ENCODE data around the gene FOXA3.

FOXA3 gene

DNA sequence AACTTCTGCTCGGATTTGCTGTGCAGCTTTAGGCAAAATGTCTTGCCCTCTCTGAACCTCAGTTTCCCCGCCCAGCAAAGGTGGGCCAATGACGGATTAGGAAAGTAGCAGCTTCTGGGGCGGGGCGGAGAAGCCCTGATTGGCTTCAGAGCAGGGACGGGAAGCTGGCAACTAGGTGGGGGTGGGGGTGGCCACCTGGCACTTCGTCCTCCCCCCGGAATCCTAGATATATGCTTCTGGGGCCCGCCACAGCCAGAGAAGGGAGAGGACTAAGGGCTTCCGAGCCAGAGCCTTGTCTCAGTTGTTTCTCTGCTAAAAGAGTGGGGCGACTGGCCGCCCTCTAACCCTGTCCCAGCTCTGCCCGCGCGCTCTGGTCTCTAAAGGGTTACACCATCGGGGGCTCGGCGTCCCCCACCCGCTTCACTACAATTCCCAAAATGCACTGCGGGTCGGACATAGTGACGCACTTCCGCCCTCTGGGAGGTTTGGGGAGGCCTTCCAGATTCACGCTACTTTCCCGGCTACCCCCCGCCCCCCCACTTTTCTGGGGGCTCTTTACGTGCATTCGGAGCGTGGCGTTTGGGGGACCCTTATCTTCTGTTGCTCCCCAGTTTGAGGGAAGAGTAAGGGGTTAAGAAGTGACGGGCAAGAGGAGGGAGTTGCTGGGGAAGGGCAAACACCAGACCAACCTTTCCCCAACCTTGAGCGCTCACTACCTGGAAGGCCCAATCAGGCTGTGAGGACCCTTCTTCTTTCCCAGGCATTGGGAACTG lies 22.5 kb downstream of the FOXA3 start (continued):
- no peak for TF ChIP-seq ZNF610 (tag by site-specific recombination; IDR thresholded peaks at IDR 0.05; ENCODE audit: borderline replicate concordance)
- TF ChIP-seq, protein P1, sequence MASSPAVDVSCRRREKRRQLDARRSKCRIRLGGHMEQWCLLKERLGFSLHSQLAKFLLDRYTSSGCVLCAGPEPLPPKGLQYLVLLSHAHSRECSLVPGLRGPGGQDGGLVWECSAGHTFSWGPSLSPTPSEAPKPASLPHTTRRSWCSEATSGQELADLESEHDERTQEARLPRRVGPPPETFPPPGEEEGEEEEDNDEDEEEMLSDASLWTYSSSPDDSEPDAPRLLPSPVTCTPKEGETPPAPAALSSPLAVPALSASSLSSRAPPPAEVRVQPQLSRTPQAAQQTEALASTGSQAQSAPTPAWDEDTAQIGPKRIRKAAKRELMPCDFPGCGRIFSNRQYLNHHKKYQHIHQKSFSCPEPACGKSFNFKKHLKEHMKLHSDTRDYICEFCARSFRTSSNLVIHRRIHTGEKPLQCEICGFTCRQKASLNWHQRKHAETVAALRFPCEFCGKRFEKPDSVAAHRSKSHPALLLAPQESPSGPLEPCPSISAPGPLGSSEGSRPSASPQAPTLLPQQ (tag by site-specific recombination; IDR thresholded peaks at IDR 0.05) = no peak; the same call in 1 of the 2 replicates
- TF ChIP-seq ZFP41 (tag by site-specific recombination; IDR thresholded peaks at IDR 0.05; ENCODE audit: borderline replicate concordance) = no peak
- TF ChIP-seq, protein P2, sequence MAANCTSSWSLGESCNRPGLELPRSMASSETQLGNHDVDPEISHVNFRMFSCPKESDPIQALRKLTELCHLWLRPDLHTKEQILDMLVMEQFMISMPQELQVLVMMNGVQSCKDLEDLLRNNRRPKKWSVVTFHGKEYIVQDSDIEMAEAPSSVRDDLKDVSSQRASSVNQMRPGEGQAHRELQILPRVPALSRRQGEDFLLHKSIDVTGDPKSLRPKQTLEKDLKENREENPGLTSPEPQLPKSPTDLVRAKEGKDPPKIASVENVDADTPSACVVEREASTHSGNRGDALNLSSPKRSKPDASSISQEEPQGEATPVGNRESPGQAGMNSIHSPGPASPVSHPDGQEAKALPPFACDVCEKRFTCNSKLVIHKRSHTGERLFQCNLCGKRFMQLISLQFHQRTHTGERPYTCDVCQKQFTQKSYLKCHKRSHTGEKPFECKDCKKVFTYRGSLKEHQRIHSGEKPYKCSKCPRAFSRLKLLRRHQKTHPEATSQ (tag by site-specific recombination; IDR thresholded peaks at IDR 0.05) = no peak
- TF ChIP-seq ZNF214 (tag by site-specific recombination; IDR thresholded peaks at IDR 0.05; ENCODE audit: borderline replicate concordance) = no peak
- TF ChIP-seq ZNF664 (tag by site-specific recombination; IDR thresholded peaks at IDR 0.05) = no peak
- TF ChIP-seq ZNF311 (tag by site-specific recombination; IDR thresholded peaks at IDR 0.05; ENCODE audit: borderline replicate concordance) = no peak
- no peak for TF ChIP-seq ZNF266 (tag by site-specific recombination; IDR thresholded peaks at IDR 0.05; ENCODE audit: low read depth)
- no peak for TF ChIP-seq ZNF548 (tag by site-specific recombination; IDR thresholded peaks at IDR 0.05)
- TF ChIP-seq, protein P3, sequence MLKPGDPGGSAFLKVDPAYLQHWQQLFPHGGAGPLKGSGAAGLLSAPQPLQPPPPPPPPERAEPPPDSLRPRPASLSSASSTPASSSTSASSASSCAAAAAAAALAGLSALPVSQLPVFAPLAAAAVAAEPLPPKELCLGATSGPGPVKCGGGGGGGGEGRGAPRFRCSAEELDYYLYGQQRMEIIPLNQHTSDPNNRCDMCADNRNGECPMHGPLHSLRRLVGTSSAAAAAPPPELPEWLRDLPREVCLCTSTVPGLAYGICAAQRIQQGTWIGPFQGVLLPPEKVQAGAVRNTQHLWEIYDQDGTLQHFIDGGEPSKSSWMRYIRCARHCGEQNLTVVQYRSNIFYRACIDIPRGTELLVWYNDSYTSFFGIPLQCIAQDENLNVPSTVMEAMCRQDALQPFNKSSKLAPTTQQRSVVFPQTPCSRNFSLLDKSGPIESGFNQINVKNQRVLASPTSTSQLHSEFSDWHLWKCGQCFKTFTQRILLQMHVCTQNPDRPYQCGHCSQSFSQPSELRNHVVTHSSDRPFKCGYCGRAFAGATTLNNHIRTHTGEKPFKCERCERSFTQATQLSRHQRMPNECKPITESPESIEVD (tag by site-specific recombination; IDR thresholded peaks at IDR 0.05) = no peak
- no peak for TF ChIP-seq BCL11A (tag by site-specific recombination; IDR thresholded peaks at IDR 0.05; ENCODE audit: low read depth)
- TF ChIP-seq ZNF585B (tag by site-specific recombination; IDR thresholded peaks at IDR 0.05) = no peak
- peak; percentile 100 for TF ChIP-seq ZNF768 (tag by site-specific recombination; IDR thresholded peaks at IDR 0.05)
- peak; percentile 82 for TF ChIP-seq KLF10 (tag by site-specific recombination; IDR thresholded peaks at IDR 0.05)
- TF ChIP-seq, protein P4, sequence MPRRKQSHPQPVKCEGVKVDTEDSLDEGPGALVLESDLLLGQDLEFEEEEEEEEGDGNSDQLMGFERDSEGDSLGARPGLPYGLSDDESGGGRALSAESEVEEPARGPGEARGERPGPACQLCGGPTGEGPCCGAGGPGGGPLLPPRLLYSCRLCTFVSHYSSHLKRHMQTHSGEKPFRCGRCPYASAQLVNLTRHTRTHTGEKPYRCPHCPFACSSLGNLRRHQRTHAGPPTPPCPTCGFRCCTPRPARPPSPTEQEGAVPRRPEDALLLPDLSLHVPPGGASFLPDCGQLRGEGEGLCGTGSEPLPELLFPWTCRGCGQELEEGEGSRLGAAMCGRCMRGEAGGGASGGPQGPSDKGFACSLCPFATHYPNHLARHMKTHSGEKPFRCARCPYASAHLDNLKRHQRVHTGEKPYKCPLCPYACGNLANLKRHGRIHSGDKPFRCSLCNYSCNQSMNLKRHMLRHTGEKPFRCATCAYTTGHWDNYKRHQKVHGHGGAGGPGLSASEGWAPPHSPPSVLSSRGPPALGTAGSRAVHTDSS (tag by site-specific recombination; IDR thresholded peaks at IDR 0.05) = no peak; the same call in 1 of the 2 replicates
- TF ChIP-seq ZBTB7A (tag by site-specific recombination; IDR thresholded peaks at IDR 0.05; ENCODE audit: low read depth) = peak; percentile 89
- no peak for TF ChIP-seq ZIC2 (tag by site-specific recombination; IDR thresholded peaks at IDR 0.05)
- peak; percentile 25; the same call in 1 of the 2 replicates for TF ChIP-seq KLF16 (tag by site-specific recombination; IDR thresholded peaks at IDR 0.05)
- TF ChIP-seq, protein P5, sequence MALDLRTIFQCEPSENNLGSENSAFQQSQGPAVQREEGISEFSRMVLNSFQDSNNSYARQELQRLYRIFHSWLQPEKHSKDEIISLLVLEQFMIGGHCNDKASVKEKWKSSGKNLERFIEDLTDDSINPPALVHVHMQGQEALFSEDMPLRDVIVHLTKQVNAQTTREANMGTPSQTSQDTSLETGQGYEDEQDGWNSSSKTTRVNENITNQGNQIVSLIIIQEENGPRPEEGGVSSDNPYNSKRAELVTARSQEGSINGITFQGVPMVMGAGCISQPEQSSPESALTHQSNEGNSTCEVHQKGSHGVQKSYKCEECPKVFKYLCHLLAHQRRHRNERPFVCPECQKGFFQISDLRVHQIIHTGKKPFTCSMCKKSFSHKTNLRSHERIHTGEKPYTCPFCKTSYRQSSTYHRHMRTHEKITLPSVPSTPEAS (tag by site-specific recombination; IDR thresholded peaks at IDR 0.05) = no peak
- TF ChIP-seq ZFP37 (tag by site-specific recombination; IDR thresholded peaks at IDR 0.05) = peak; percentile 32; the same call in 1 of the 2 replicates
- TF ChIP-seq ZNF544 (tag by site-specific recombination; IDR thresholded peaks at IDR 0.05) = no peak
- TF ChIP-seq, protein P6, sequence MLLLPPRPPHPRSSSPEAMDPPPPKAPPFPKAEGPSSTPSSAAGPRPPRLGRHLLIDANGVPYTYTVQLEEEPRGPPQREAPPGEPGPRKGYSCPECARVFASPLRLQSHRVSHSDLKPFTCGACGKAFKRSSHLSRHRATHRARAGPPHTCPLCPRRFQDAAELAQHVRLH (tag by site-specific recombination; IDR thresholded peaks at IDR 0.05) = peak; percentile 67
- TF ChIP-seq, protein P7, sequence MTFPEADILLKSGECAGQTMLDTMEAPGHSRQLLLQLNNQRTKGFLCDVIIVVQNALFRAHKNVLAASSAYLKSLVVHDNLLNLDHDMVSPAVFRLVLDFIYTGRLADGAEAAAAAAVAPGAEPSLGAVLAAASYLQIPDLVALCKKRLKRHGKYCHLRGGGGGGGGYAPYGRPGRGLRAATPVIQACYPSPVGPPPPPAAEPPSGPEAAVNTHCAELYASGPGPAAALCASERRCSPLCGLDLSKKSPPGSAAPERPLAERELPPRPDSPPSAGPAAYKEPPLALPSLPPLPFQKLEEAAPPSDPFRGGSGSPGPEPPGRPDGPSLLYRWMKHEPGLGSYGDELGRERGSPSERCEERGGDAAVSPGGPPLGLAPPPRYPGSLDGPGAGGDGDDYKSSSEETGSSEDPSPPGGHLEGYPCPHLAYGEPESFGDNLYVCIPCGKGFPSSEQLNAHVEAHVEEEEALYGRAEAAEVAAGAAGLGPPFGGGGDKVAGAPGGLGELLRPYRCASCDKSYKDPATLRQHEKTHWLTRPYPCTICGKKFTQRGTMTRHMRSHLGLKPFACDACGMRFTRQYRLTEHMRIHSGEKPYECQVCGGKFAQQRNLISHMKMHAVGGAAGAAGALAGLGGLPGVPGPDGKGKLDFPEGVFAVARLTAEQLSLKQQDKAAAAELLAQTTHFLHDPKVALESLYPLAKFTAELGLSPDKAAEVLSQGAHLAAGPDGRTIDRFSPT (tag by site-specific recombination; IDR thresholded peaks at IDR 0.05) = peak; percentile 80
- TF ChIP-seq ZNF416 (tag by site-specific recombination; IDR thresholded peaks at IDR 0.05) = no peak
- no peak for TF ChIP-seq ZNF221 (tag by site-specific recombination; IDR thresholded peaks at IDR 0.05; ENCODE audit: borderline replicate concordance)
- TF ChIP-seq ZNF366 (tag by site-specific recombination; conservative IDR thresholded peaks at IDR 0.05) = no peak
- no peak for TF ChIP-seq ZNF555 (tag by site-specific recombination; conservative IDR thresholded peaks at IDR 0.05)
- TF ChIP-seq ZNF140 (tag by site-specific recombination; IDR thresholded peaks at IDR 0.05) = no peak
- TF ChIP-seq ZNF621 (tag by site-specific recombination; IDR thresholded peaks at IDR 0.05) = no peak
- peak; percentile 66 for TF ChIP-seq GLIS2 (tag by site-specific recombination; IDR thresholded peaks at IDR 0.05)
- no peak for TF ChIP-seq ZNF433 (tag by site-specific recombination; IDR thresholded peaks at IDR 0.05; ENCODE audit: low read depth)

Measured in HEK293 (cell line).